Limb (tissue), 2 donors: ENCODE data around the gene ZDHHC11.
"Not testable (repeated sequence)": the region's sequence is repeated elsewhere in the genome, so short reads cannot be mapped to it uniquely, and the experiment has no call there.

ENCODE experiments used
- DNase-seq, 2 donors: peaks; one replicate each; pipeline ENCODE4 v3.0.0-alpha.2; 2016; ENCODE audit errors: extremely low spot score in 2 of 2

The ZDHHC11 gene

DNA sequence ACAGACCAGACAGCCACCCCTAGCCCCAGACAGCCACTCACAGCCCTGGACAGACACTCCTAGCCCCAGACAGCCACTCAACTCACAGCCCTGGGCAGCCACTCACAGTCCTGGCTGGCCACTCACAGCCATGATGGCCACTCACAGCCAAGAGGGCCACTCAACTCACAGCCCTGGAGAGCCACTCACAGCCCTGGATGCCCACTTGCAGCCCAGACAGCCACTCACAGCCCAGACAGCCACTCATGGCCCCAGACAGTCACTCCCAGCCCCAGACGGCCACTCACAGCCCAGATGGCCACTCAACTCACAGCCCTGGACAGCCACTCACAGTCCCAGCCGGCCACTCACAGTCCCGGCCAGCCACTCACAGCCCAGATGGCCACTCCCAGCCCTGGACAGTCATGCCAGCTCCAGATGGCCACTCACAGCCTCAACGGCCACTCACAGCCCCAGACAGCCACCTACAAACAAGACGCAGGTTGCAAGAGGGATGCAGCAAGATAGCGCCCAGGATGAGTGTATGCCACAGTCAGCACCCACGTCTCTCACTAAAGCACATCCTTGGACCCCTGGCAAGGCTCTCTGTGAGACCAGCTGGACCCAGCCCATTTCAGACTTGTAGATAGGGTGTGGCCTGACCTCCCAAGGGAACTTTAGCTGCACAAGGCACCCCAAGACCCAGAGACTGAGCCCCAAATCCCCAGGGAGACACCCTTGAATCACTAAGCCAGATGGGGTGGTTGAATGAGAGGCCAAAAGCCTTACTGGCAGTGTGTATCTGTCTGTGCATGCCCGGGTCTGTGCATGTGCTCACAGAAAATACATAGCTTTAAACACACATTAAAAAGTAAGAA, 88.7 kb downstream of the ZDHHC11 start:
- peak in 1 of 2 donors; percentile 21 for DNase-seq

DNA sequence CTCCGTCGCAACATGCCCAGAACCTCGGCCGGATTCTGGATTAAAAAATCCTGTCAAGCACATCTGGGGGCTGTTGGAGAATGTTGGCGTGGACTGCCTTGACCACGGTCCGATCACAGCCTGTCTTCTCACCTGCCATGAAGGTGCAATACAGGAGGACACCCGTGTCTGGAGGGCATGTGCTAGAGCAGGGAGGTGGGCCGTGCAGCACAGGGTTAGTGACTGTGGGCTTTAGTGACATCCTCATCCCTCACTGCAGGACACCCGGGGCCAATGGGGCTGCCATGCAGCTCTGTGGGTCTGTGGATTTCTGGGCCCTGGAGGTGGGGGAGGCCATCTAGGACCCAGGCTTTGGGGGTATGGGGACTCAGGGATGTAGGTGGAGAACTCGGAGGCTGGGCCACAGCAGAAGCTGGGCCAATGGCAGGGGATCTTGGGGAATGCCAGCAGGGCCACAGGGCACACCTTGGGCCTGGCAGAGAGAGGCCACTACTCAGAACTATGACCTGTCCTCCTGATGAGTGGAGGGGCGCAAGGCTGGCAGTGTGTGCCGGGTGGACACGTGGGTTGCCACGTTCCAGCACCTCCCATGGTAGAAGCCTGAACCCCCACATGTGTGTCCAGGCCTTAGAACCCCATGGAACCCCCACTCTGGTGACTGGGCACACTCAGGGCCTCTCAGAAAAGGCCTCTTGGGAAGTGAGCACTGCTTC, 89.6 kb downstream of the ZDHHC11 start:
- peak in 1 of 2 donors; percentile 21 for DNase-seq

DNA sequence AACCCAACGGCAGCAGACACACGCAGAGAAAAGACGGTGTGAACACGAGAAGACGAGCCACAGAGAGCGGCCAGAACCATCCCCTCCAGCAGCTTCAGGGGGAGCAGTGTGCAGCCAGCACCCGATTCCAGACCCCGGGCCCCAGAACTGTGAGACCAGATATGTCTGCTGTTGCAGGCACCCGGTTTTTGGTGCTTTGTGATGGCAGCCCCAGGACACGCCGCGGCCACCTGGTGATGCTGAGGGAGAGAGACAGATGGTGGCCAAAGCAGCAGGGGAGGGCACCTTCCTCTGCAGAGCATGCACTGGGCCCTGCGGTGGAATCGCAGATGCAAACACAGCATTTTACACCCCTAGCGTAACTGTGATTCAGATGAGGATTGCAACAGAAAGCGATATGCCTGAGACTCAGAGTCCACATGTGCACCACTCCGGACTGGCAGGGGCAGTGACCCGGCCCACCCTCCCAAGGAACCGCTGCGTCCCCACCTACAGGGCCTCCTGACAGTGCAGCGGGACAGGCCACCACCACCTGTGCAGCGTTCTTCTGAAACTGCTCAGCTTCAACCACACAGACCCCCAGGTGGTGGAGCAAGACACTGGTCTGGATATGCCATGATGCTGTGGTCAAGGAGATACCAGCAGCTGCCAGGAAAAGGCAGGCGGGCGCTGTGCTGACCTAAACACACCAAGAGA, 90.3 kb downstream of the ZDHHC11 start:
- peak in 1 of 2 donors; percentile 28 for DNase-seq

DNA sequence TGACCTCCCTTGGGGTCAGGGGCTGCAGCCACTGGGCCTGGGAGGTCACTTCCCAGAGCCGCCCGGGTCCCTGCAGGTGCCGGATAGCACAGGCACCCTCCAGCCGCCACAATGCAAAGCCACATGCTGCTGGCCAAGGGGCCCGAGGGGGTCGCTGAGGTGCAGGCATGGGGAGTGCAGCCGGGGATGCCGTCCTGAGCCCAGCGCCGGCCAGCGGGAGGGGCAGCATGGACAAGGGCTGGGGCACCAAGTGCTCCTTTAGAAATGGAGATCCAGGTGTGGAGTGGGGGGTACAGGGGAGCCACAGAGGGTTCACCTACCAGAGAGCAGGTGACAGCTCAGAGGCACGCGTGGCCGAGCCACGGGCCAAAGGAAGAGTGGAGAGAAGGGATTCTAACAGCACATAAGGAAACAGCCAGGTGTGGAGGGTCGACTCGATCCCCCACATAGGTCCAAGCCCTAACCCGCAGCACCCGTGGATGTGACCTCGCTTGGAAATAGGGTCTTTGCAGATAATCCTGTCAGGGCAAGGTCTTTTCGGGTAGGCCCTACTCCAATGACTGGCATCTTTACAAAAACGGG, 90.9 kb downstream of the ZDHHC11 start:
- DNase-seq = peak in 1 of 2 donors; percentile 24

DNA sequence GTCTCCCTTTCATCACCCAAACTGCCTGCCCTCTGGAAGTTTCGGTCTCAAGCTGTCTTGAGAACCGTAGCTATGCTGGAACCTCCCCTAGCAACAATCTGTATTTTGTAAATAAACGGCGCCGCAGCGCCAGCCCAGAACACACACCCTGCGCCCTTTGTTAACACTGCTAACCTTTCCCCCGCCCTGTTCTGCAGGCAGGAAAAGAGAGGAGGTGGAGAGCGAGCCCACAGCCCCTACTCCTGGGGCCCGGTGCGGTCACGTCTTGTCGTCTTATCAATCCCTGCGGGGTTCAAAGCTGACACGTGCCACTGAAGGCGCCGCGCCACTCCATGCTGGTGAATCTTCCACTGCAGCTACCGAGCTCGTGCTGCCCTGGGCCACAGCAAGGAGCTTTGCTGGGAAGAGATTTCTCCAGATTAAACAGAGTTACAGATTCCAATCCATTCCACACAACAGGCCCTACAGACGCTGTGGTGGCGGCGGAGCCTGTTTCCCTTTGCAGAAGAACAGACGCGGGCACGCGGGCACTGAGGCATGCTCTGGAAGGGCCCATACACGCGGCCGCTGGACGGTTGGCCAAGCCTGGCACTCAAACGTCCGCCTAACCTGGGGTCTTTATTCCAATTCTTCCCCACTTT, 91.6 kb downstream of the ZDHHC11 start:
- peak; percentile 61 to 84 for DNase-seq

DNA sequence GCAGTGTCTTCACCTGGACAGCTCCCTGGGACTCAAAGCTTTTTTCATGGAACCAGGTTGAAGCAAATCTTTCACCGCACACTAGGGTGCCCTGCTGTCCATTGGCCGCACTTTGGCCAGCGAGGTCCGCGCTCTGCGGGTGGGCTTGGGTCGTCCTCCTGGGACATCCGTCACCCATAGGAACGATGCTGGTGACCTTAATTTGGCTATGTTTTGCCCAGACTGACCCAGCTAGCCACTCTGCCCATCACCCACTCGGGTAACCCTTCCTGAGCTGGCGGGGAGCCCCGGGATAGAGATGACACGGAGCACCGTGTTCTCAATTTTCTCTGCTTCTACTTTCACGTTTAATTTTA, 92.1 kb downstream of the ZDHHC11 start:
- DNase-seq = peak in 1 of 2 donors; percentile 32

DNA sequence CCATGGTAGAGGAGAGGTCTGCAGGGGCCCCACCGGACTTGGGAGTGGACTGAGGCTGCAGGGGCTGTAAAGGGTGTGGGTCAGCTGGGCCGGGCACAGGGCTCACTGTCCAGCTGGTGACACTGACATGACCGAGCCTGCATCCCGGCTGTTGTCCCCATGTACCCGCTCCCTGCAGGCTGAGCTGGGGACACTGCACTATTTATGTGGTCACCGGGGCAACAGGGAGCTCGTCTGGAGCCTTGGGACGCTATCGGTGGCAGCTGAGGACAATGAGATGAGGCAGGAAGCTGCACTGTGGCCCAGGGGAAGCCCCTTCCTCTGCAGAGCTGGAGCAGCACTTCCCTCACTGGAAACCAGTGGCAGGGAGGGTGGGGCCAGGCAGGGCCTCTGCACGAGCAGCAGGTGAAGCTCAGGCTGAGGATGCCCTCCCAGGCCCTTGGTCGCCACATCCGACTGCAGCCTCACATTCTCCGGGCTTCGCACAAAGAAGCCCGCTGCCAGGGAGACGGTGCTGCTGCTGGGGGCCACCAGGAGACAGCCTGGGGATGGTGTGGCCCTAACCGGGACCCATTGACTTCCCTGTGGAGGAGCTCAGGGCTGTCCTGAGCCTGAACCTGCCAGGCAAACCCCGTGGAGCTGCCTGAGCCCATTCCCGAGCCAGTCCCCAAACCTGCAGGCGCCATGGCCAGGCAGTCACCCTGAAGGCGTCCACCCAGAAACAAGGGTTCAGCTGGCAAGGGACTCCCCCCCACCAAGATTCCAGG, 92.7 kb downstream of the ZDHHC11 start:
- peak; percentile 49 to 69 for DNase-seq

DNA sequence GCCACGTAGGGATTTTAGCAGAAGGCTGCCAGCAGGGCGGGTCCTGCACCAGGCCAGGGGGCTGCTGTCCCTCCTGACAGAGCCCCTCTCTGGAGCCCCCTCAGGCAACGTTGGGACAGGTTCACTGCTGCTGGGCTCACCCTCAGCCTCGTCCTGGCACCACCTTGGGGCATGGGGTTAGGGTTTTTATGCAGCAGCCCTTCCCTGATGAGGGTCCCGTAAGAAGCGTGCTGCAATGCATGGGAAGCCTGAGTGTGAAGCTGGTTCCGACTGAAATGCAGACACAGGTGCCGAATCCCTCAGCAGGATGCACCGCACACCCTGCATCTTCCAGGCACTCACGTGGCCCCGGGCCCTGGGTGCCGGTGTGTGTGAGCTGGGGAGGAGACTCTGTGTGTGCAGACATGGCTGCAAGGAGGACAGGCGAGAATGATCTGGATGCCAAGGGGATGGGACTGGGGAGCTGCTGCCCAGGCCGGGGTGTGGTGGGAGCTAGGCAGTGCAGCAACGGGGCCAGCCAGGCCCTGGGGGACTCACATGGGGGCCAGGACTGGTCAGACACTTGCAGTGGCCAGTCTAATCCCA, 93.3 kb downstream of the ZDHHC11 start:
- DNase-seq = peak in 1 of 2 donors; percentile 45

DNA sequence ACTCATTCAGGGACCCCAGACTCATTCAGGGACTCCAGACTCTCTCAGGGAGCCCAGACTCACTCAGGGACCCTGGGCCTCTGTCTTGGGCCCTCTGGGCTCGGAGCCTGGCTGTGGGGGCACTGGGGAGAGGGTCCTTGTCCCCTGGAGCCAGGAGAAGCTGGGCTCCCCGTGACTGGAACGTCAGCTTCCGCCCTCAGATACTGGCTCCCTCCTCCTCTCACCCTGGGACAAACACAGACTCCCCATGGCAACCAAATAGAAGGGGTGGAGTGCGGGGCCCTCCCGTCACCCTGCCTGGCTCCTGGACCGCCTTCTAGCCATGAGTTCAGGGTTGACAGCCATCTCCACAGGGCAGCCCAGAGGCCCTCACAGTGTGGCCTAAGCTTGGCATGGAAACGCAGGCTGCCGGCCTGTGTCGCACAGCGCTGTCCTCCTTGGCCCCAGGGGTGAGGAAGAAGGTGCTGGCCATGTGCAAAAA, 93.9 kb downstream of the ZDHHC11 start:
- peak; percentile 21 to 50 for DNase-seq

DNA sequence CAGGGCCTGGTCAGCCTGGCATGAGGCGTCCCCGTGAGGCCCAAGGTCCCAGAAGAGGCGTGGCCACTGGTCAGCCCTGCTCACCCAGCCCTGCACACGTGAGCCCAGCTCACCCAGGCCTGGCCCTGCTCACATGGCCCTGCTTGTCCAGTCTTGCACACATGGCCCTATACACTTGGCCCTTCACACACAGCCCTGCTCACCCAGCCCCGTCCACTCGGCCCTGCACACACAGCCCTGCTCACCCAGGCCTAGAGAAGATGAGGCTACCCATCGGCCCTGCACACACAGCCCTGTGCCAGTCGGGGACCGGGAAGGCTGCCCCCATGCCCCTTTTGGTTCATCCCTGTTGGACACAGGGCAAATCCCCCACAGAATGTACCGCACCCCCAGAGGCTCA, 94.6 kb downstream of the ZDHHC11 start:
- DNase-seq = peak in 1 of 2 donors; percentile 29

DNA sequence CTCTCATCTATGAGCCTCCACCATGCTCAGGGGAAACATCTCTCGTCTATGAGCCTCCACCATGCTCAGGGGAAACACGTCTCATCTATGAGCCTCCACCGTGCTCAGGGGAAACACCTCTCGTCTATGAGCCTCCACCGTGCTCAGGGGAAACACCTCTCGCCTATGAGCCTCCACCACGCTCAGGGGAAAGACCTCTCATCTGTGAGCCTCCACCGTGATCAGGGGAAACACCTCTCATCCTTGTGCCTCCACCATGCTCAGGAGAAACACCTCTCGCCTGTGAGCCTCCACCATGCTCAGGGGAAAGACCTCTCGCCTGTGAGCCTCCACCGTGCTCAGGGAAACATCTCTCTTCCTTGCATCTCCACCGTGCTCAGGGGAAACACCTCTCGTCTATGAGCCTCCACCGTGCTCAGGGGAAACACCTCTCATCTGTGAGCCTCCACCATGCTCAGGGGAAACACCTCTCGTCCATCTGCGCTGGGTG, 96.6 kb downstream of the ZDHHC11 start:
- DNase-seq = peak in 1 of 2 donors; percentile 16

DNA sequence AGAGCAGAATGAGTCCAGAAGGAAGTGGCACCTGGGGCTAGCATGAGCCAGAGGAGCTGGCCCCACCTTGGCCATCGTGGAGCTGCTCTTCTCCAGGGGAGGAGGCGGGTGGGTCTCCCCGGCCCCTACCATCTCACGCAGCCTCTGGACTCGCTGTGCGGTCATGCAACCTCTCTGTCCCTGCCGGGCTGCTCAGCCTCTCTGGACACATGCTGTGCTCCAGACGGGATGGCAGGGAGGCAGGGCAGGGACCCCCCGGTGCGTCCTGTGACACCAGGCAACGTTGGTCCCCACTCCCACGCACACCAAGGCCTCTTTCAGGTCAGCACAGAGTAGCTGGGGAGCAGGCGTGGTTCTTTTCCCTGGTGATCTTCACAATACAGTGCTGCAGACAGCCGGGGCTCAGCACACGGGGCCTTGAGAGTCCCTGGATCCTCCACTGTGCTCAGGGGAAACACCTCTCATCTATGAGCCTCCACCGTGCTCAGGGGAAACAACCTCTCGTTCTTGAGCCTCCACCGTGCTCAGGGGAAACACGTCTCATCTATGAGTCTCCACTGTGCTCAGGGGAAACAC, 97.1 kb downstream of the ZDHHC11 start:
- not testable (repeated sequence) for DNase-seq

DNA sequence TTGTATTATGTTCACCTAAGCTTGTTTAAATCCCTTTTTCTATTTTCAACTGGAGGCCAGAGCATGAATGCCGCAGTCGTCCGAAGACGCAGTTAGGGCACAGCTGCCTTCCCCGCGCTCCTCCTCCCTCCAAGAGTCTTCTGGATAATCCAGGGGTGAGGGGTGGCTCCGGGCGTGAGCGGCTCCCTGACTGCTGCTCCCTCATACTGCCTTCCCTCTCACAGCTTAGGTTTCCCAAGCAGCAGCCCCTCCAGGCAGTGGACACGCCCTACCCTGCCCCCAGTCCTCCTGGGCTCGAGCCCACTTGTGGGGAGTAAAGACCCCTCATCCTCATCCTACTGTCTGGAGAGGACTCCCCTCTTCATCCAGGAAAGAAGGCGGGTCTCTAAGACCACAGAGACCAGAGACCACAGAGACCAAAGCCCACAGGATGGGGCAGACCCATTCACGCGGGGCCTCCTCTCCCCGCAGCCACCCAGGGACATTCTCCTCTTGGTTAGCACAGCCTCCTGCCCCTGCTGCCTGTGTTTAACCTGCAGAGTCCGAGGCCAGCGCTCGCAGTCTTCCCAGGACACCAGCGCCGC, 98.2 kb downstream of the ZDHHC11 start:
- not testable (repeated sequence) for DNase-seq

DNA sequence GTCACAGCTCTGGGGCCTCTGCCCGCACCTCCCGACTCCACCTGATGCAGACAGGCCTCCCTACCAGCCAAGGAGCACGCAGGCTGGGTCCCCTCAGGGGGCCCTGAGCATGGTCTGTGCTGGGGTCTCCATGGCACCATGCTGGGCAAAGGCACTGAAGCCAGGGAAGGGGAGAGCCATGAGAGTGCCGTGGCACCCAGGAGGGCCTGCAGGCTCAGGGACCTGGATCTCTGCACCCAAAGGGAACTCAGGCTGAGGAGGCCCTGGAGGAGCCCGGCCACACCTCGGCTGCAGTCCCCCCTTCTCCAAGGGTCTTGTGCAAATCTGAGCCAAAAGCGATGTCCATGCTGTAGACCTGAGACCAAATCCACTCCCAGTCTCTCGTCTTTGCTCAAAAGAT, 98.8 kb downstream of the ZDHHC11 start:
- DNase-seq = not testable (repeated sequence)

DNA sequence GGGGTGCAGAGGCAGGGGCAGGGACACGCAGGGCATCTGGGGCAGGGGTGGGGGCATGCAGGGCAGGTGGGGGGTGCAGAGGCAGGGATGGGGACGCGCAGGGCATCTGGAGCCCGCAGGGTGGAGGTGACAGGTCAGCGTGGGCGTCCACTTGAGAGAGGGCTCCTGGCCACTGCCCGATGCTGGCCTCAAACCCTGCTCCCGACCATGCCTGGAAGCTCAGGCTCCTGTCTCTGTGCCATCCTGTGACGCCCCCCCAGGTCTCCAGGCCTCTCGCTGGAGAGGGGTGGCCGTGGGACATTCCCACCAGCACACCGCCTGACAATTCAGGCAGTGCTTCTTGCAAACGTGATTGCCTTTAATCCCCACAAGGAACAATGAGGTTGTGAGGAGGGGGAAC, 99.3 kb downstream of the ZDHHC11 start:
- peak in 1 of 2 donors; percentile 16 for DNase-seq

DNA sequence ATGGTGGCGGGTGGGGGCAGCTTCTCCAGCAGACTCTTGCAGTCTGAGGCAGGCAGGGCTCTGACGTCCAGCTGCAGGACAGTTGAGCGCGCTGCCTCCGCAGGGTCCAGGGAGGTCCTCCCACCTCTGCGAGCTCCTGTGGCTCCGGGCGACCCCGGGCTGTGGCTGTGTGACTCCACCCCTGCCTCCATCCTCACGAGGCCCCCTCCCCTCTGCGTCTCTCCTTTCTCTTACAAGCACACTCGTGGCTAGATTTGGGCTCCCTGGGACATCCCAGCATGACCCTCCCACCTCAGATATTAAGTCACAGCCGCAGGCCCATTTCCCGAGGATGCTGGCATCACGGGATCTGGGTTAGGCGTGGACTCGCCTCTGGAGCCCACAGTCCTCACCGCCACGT, 100.6 kb downstream of the ZDHHC11 start:
- not testable (repeated sequence) for DNase-seq

DNA sequence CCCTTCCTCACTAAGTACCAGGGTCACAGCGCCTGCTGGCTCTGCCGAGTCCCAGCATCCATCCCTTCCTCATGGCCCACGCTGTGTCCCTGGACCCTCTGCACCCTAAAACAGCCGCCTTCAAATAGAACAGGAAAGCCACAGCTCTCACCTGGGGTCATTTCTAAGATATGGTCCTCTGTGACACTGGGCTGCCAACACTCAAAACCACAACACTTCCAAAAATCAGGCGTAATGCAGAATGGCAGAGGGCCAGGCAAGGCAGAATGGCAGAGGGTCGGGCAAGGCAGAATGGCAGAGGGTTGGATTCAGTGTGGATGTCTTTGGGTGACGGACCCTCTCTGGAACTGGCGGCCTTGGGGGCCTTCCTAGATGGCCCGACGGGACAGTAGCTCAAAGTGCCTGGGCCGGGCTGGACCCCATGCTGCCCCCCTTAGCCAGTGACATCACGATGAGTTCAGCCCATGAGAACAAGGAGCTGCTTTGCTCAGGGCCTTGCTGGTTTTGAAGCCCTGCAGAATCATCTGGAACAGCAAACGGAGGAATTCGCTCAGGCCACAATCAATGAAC, 101.6 kb downstream of the ZDHHC11 start:
- peak in 1 of 2 donors; percentile 19 for DNase-seq
